Common myeloid progenitor, CD34-positive (primary cell): ENCODE data around the gene ARHGAP8.
"Not testable (repeated sequence)": the region's sequence is repeated elsewhere in the genome, so short reads cannot be mapped to it uniquely, and the experiment has no call there.

ENCODE experiments used
- CTCF ChIA-PET: fragments of 350-600 bp; sonication (Branson Sonifier 250); formaldehyde crosslinking; loops from one replicate; lab custom pipeline; 2021; ENCODE audit warnings: antibody characterized with exemption; lab: Charles Lee
- POLR2A ChIA-PET: fragments of 350-600 bp; sonication (Branson Sonifier 250); formaldehyde crosslinking; loops from one replicate; lab custom pipeline; 2021; ENCODE audit warnings: antibody characterized with exemption; lab: Charles Lee
- DNase-seq, 3 donors: peaks; one replicate each; pipeline versions ENCODE4 v3.0.0 to v3.0.0-alpha.2; 2013
- H3K27ac ChIP-seq, 2 experiments: 1 replicate in 1 of 2; 2 replicates in 1 of 2; pipeline ENCODE4 v1.7.0; 2013; ENCODE audit warnings: inconsistent platforms in 2 of 2, low read length in 2 of 2, mild to moderate bottlenecking in 2 of 2, low read depth in 1 of 2, moderate library complexity in 1 of 2; ENCODE audit not compliant: severe bottlenecking in 2 of 2, insufficient read depth in 1 of 2, poor library complexity in 1 of 2
- H3K27me3 ChIP-seq, 5 experiments: replicated peaks in 2 of 5; 1 replicate in 3 of 5; 2 replicates in 2 of 5; pipeline versions ENCODE4 v1.6.1 to v1.7.0; 2013; ENCODE audit warnings: low read length in 4 of 5, mild to moderate bottlenecking in 2 of 5, moderate library complexity in 2 of 5, inconsistent platforms in 1 of 5; ENCODE audit not compliant: insufficient read depth in 5 of 5, control insufficient read depth in 4 of 5
- H3K36me3 ChIP-seq, 4 experiments: 1 replicate in 2 of 4; 2 replicates in 2 of 4; pipeline versions ENCODE4 v1.6.1 to v1.7.0; 2013; ENCODE audit warnings: low read length in 3 of 4, control low read depth in 1 of 4, mild to moderate bottlenecking in 1 of 4; ENCODE audit not compliant: control insufficient read depth in 4 of 4, insufficient read depth in 4 of 4
- H3K4me1 ChIP-seq, 4 experiments: 1 replicate in 3 of 4; 2 replicates in 1 of 4; pipeline versions ENCODE4 v1.6.1 to v1.7.1; 2013; ENCODE audit warnings: low read length in 3 of 4, mild to moderate bottlenecking in 3 of 4, control low read depth in 1 of 4, inconsistent platforms in 1 of 4, moderate library complexity in 1 of 4; ENCODE audit not compliant: control insufficient read depth in 4 of 4, insufficient read depth in 4 of 4; ENCODE audit errors: control extremely low read depth in 1 of 4
- H3K4me3 ChIP-seq, 7 experiments: 1 replicate in 4 of 7; 2 replicates in 3 of 7; pipeline versions ENCODE4 v1.5.1 to v1.7.0; 2013; ENCODE audit warnings: mild to moderate bottlenecking in 7 of 7, low read length in 6 of 7, moderate library complexity in 6 of 7, inconsistent platforms in 2 of 7, low read depth in 2 of 7, control low read depth in 1 of 7; ENCODE audit not compliant: insufficient read depth in 4 of 7, control insufficient read depth in 1 of 7; ENCODE audit errors: extremely low read depth in 1 of 7
- H3K9me3 ChIP-seq, 5 experiments: 1 replicate in 4 of 5; 2 replicates in 1 of 5; pipeline versions ENCODE4 v1.6.1 to v1.7.1; 2013; ENCODE audit warnings: low read length in 4 of 5, mild to moderate bottlenecking in 2 of 5, inconsistent platforms in 1 of 5, low read depth in 1 of 5, moderate library complexity in 1 of 5; ENCODE audit not compliant: control insufficient read depth in 4 of 5, insufficient read depth in 2 of 5; ENCODE audit errors: control extremely low read depth in 1 of 5
- WGBS: methylation state at CpG from one replicate; pipeline ENCODE4 v1.1.5; 2013; ENCODE audit not compliant: insufficient coverage; 5-methylcytosine and 5-hydroxymethylcytosine counted together

Gene ARHGAP8

DNA sequence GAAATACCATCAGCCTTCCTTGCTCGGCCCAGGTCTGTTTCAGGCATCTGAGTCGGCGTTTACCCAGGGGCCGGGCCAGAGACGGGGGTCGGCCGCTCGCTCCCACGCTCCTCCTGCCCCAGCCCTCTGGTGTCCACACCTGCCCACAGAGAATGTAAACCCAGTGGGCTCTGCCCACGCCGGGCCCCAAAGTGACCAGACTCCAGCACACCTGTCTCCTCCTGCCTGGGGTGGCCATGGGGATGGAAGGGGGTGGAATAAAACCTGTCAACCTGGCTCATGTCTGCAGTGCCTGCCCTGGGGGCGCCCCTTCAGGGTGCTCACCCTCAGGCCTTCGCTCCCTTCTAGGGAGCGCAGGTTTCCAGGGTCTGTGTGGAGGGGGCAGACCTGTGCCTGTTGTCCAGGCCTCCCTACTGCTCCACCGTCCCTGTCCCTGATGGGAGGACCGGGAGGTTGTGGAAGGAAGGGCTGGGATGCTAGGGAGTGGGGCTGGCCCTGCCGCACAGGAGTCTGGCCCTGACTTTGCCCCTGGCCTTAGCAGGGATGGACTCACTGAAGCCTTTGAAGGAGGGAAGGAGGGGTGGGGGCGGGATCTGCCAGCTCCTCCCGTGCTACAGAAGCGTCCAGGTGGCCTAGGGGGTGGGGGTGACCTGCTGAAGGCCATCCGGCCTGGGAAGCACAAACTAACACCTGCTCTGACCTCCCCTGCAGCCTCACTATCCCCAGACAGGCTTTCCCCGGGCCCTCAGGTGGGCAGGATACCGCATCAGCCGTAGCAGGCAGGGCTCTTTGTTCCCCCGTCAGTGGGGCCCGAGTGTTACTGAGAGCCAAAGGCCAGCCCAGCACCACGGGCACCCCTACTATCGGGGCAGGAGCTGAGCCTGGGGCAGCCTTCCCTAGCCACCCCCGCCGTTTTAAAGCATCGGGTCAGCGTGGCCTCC, 14.7 kb upstream of the ARHGAP8 start:
- POLR2A ChIA-PET = no interaction called here
- Histone ChIP-seq H3K27ac (no peak overlapping the region), H3K36me3 (peaks cover 0 to under 1% (median 0%) of the 10 kb centered on the region in 4 experiments), H3K4me1 (peaks cover 0 to 2% (median 0%) of the 10 kb centered on the region in 4 experiments), H3K9me3 (no peaks in the 10 kb centered on the region), H3K27me3 (no peaks in the 10 kb centered on the region), H3K4me3 (no peak overlapping the region)
- WGBS = 90% methylated on average over 23 of the region's 32 CpGs
- CTCF ChIA-PET = interaction anchor here (1.4 to 11.2 kb wide), 4 partner anchors 8 to 48 kb away, joined by 3 to 156 read pairs (median 8); no protein-coding TSS in a partner anchor
- no peak for DNase-seq

DNA sequence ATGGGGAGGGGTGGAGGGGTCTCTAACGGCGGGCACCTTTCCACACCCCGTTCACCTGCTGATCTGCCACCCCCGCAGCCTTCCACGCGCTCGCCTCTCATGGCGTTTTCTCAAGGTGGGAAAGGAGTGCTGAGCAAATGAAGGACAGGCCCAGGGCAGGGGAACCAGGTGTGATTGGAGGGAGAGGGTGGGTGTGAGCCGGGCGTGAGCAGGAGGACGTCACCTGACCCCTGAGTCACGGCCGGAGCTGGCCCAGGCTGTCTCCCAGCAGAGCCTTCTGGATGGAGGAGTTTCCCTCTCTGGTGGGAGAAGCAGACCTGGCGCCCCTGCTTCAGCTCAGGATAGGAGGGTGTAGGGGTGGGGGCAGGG, 14.0 kb upstream of the ARHGAP8 start:
- no peak for DNase-seq
- H3K27me3 ChIP-seq = no peaks in the 10 kb centered on the region
- H3K4me1 ChIP-seq = peaks cover 0 to 2% (median 0%) of the 10 kb centered on the region in 4 experiments
- H3K36me3 ChIP-seq = no peaks in the 10 kb centered on the region
- H3K9me3 ChIP-seq = no peaks in the 10 kb centered on the region
- CTCF ChIA-PET = interaction anchor here (1.0 to 1.5 kb wide), 3 partner anchors 9 to 42 kb away, joined by 3 to 4 read pairs (median 4); no protein-coding TSS in a partner anchor
- POLR2A ChIA-PET = no interaction called here
- 0% methylated on average over 1 of the region's 14 CpGs for WGBS
- H3K4me3 ChIP-seq = no peak overlapping the region
- no peak overlapping the region for H3K27ac ChIP-seq

DNA sequence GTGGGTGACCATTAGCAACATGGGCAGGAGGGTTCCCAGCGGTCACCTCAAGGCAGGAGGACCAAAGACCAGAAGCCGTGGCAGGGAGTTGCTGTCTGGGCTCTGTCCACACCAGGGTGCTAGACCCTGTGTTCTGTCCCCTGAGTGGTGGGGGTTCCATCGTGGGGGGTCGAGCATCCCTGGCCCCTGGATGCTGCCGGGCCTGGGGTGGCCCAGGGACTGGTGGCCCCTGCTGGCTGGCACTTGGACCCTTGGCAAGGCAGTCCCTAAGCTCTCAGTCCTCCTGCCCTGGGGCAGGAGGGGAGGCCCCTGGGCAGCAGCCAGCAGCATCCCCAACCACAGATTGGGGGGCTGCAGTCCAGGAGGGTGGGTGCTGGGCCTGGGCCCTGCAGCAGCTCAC, 13.4 kb upstream of the ARHGAP8 start:
- no peaks in the 10 kb centered on the region for H3K27me3 ChIP-seq
- H3K27ac ChIP-seq = no peak overlapping the region
- H3K9me3 ChIP-seq = no peaks in the 10 kb centered on the region
- 90% methylated on average over 5 of the region's 5 CpGs for WGBS
- POLR2A ChIA-PET = no interaction called here
- peaks cover 0 to 2% (median 0%) of the 10 kb centered on the region in 4 experiments for H3K4me1 ChIP-seq
- CTCF ChIA-PET = interaction anchor here (1.0 to 1.5 kb wide), 4 partner anchors 9 to 42 kb away, joined by 3 to 4 read pairs (median 4); no protein-coding TSS in a partner anchor
- no peak overlapping the region for H3K4me3 ChIP-seq
- no peaks in the 10 kb centered on the region for H3K36me3 ChIP-seq
- no peak for DNase-seq

DNA sequence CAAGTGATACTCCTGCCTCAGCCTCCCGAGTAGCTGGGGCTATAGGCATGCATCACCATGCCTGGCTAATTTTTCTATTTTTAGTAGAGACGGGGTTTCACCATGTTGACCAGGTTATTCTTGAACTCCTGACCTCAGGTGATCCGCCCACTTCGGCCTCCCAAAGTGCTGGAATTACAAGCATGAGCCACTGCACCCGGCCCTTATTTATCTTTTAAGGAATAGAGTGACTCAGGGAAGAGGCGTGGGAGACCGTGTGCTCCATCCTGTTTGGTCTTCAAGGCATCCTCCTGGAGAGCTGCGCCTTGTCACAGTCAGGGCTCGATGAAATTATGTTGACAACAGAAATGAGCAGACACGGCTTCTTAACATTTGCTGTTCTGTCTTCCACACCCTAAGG, 12.7 kb upstream of the ARHGAP8 start:
- CTCF ChIA-PET = interaction anchor here (1.0 kb wide), 1 partner anchor 11 kb away, joined by 3 read pairs; no protein-coding TSS in a partner anchor
- POLR2A ChIA-PET, H3K27ac ChIP-seq, H3K9me3 ChIP-seq, DNase-seq, H3K36me3 ChIP-seq, H3K4me1 ChIP-seq, H3K27me3 ChIP-seq, H3K4me3 ChIP-seq: not testable (repeated sequence)
- WGBS = 95% methylated on average over 7 of the region's 10 CpGs

DNA sequence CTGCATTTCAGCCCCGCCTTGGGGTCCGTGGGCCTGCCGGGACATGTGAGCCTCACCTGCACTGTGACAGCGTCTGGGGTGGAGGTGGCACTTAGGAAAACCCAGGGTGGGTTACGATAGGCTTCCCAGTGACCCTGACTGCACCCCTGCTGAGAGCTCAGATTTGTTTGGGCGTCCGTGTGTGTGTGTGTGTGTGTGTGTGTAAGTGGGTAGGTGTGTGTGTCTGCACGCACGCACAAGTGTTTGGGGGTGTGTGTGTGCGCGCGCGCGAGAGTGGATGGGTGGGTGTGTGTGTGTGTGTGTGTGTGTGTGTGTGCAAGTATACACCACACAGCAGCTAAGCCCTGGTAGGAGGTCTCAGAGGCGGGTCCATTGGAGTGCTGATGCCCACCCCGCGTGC, 12.1 kb upstream of the ARHGAP8 start:
- CTCF ChIA-PET = no interaction called here
- H3K36me3 ChIP-seq = no peaks in the 10 kb centered on the region
- H3K27me3 ChIP-seq = no peaks in the 10 kb centered on the region
- WGBS = 97% methylated on average over 10 of the region's 17 CpGs
- no peak overlapping the region for H3K27ac ChIP-seq
- POLR2A ChIA-PET = no interaction called here
- no peak for DNase-seq
- H3K4me3 ChIP-seq = no peak overlapping the region
- H3K9me3 ChIP-seq = no peaks in the 10 kb centered on the region
- peaks cover 0 to 2% (median 0%) of the 10 kb centered on the region in 4 experiments for H3K4me1 ChIP-seq

DNA sequence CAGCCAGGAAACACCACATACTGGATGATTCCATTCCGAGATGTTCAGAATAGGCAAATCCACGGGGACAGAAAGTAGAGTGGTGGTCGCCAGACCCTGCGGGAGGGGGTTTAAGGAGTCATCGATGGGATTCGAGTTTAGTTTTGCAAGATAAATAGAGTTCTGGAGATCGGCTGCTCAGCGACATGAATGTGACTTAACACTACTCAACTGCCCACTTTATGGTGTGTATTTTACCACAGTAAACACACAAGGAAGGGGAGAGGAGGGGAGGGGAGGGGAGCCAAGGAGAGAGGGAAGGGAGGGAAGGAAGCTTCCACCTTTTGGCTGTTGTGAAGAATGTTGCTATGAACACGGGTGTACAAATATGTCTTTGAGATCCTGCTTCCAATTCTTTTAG, 10.4 kb upstream of the ARHGAP8 start:
- POLR2A ChIA-PET = no interaction called here
- CTCF ChIA-PET = no interaction called here
- Histone ChIP-seq H3K36me3 (no peaks in the 10 kb centered on the region), H3K4me1 (peaks cover 3 to 6% (median 5%) of the 10 kb centered on the region in 4 experiments), H3K27me3 (peaks cover 0 to 3% (median 0%) of the 10 kb centered on the region in 5 experiments), H3K4me3 (no peak overlapping the region), H3K9me3 (no peaks in the 10 kb centered on the region), H3K27ac (no peak overlapping the region)
- DNase-seq = no peak
- WGBS = 94% methylated on average over 2 of the region's 9 CpGs

DNA sequence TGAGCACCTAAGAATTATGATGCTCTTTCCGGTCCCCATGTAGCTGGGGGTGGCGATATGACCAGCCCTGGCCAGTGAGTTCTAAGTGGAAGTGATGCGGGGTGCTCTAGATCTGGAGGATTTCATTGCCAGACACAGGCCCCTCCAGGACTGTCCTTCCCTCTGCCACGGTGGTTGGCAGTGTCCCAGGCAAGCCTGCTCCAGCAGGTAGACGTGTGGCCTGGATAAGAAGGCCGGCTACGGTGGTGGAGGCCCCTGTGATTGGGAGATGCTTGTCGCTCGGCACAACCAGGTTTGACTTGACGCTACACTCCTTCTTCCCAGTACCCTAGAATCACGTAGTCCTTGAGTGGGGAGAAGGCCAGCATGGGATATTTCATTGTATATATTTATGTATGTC, 9.1 kb upstream of the ARHGAP8 start:
- H3K4me1 ChIP-seq = peaks cover 3 to 6% (median 5%) of the 10 kb centered on the region in 4 experiments
- H3K36me3 ChIP-seq = no peaks in the 10 kb centered on the region
- CTCF ChIA-PET = no interaction called here
- peaks cover 0 to 3% (median 0%) of the 10 kb centered on the region in 5 experiments for H3K27me3 ChIP-seq
- H3K4me3 ChIP-seq = no peak overlapping the region
- no peaks in the 10 kb centered on the region for H3K9me3 ChIP-seq
- POLR2A ChIA-PET = no interaction called here
- no peak overlapping the region for H3K27ac ChIP-seq
- no peak for DNase-seq
- 98% methylated on average over 4 of the region's 11 CpGs for WGBS
